CD4-positive, alpha-beta memory T cell (primary cell): ENCODE data around the gene ELMO1. TPM values are rescaled to one million over a fixed set of nuclear protein-coding genes. Genes with fewer than 3 reads are reported as not detected.

Source experiments
- CTCF ChIA-PET: fragments of 350-600 bp; sonication (Branson Sonifier 250); formaldehyde crosslinking; loops from one replicate; lab custom pipeline; 2021; ENCODE audit warnings: inconsistent platforms; ENCODE audit not compliant: partially characterized antibody; lab: Charles Lee
- POLR2A ChIA-PET: fragments of 350-600 bp; sonication (Branson Sonifier 250); formaldehyde crosslinking; loops from one replicate; lab custom pipeline; 2021; ENCODE audit not compliant: partially characterized antibody; lab: Charles Lee
- DNase-seq, 5 donors: peaks; one replicate each; pipeline versions ENCODE4 v3.0.0 to v3.0.0-alpha.2; 2020 to 2022; ENCODE audit warnings: mixed read lengths in 1 of 5
- H3K27ac ChIP-seq: one replicate; pipeline ENCODE4 v1.7.0; 2013; ENCODE audit warnings: low read depth, low read length
- H3K27me3 ChIP-seq: 2 replicates; pipeline ENCODE4 v1.7.0; 2013; ENCODE audit warnings: mild to moderate bottlenecking, low read length, moderate library complexity; ENCODE audit not compliant: insufficient read depth
- H3K36me3 ChIP-seq: 2 replicates; pipeline ENCODE4 v1.7.0; 2013; ENCODE audit warnings: mild to moderate bottlenecking, low read length, moderate library complexity; ENCODE audit not compliant: insufficient read depth
- H3K4me1 ChIP-seq: 2 replicates; pipeline ENCODE4 v1.7.0; 2013; ENCODE audit warnings: mild to moderate bottlenecking, low read length, moderate library complexity; ENCODE audit not compliant: insufficient read depth
- H3K4me3 ChIP-seq, 2 donors: one replicate each; pipeline ENCODE4 v1.7.0; 2013; ENCODE audit warnings: low read length in 2 of 2, mild to moderate bottlenecking in 1 of 2
- H3K9me3 ChIP-seq, 2 donors: one replicate each; pipeline ENCODE4 v1.7.0; 2013; ENCODE audit warnings: low read length in 2 of 2, control low read depth in 1 of 2; ENCODE audit not compliant: control insufficient read depth in 1 of 2
- H3K27ac Mint-ChIP-seq, 7 donors: one replicate each; pipeline ENCODE4 v1.8.0; 2020 to 2021; ENCODE audit warnings: mixed read lengths in 7 of 7, mild to moderate bottlenecking in 6 of 7, inconsistent platforms in 3 of 7, moderate library complexity in 3 of 7
- H3K27me3 Mint-ChIP-seq, 2 donors: one replicate each; pipeline ENCODE4 v1.8.0; 2020 to 2021; ENCODE audit warnings: mixed read lengths in 2 of 2
- H3K36me3 Mint-ChIP-seq, 2 donors: one replicate each; pipeline ENCODE4 v1.8.0; 2020 to 2021; ENCODE audit warnings: mixed read lengths in 2 of 2, inconsistent platforms in 1 of 2, mild to moderate bottlenecking in 1 of 2
- H3K4me1 Mint-ChIP-seq, 4 donors: one replicate each; pipeline ENCODE4 v1.8.0; 2020 to 2021; ENCODE audit warnings: mixed read lengths in 4 of 4, mild to moderate bottlenecking in 1 of 4
- H3K4me3 Mint-ChIP-seq, 8 donors: one replicate each; pipeline ENCODE4 v1.8.0; 2020 to 2021; ENCODE audit warnings: mixed read lengths in 8 of 8, mild to moderate bottlenecking in 7 of 8, moderate library complexity in 6 of 8, inconsistent platforms in 3 of 8
- H3K9me3 Mint-ChIP-seq, 8 donors: one replicate each; pipeline ENCODE4 v1.8.0; 2020 to 2021; ENCODE audit warnings: mixed read lengths in 8 of 8, mild to moderate bottlenecking in 5 of 8, inconsistent platforms in 3 of 8, moderate library complexity in 1 of 8
- intact Hi-C: fragments of 100-400 bp; cut with micrococcal nuclease; formaldehyde crosslinking; loops from one replicate; pipeline ENCODE4 v1.15.1; 2023
- polyA plus RNA-seq, 2 donors: library from polyadenylated mRNA; unstranded; fragments of 300-500 nt; fragmentation: Illumina TruSeq; gene quantifications; one replicate each; pipeline ENCODE4 v1.2.3, GENCODE V29; 2021
- total RNA-seq, 2 experiments: library from RNA; stranded (reverse); gene quantifications; one replicate each; pipeline ENCODE4 v1.2.3, GENCODE V29; 2021

Gene ELMO1
- total and polyA plus RNA-seq, 4 experiments from 2014 or later, result 45.1 to 131 (median 111) TPM

DNA sequence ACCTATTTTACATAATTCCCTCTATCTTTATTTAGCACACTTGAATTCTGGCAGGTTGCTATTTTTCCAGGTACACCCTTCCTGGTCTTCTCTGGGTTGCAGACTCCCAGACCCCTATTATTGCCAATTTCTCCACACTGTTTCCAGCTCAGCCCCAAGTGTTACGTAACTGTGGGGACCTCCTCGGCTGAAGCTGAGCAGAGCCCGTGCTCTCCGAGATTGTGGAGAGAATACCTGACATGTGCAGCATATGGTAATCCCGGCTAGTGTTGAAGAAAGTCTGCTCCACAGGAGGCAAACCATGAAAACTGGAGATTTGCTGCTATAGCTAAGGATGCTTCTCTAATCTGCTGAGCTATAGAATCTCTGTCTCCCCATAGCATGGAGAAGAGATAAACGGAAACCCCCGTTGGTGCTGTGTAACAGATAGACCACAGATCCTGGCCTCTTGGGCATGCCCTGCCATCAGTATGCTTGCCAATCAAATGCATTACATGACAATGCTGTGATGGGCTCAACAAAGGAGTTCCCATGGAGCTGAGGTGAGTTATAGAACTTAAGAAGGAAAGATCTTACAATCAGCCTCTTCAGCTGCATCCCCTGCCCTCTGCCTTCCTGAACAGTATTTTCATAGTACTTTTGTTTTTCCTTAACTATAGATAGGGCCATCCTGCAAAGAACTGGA, 579.8 kb downstream of the ELMO1 start:
- peaks cover 23 to 57% (median 45%) of the 10 kb centered on the region in 4 donors for H3K4me1 Mint-ChIP-seq
- no peaks in the 10 kb centered on the region for H3K27me3 Mint-ChIP-seq
- peaks cover 0 to 3% (median 0%) of the 10 kb centered on the region in 8 donors for H3K9me3 Mint-ChIP-seq
- ChIA-PET CTCF (no interaction called here), POLR2A (no interaction called here)
- intact Hi-C loops, result no loop called here
- H3K27me3 ChIP-seq, result no peaks in the 10 kb centered on the region
- DNase-seq, result no peak
- H3K36me3 Mint-ChIP-seq, result peaks cover 94 to 97% of the 10 kb centered on the region in 2 donors
- H3K36me3 ChIP-seq, result peaks cover 14% of the 10 kb centered on the region
- peak overlapping the region in 2 of 7 donors; percentile 46 to 71 for H3K27ac Mint-ChIP-seq
- H3K27ac ChIP-seq, result no peak overlapping the region
- no peak overlapping the region for H3K4me3 ChIP-seq
- H3K9me3 ChIP-seq, result no peaks in the 10 kb centered on the region
- peaks cover 7% of the 10 kb centered on the region for H3K4me1 ChIP-seq
- no peak overlapping the region for H3K4me3 Mint-ChIP-seq

DNA sequence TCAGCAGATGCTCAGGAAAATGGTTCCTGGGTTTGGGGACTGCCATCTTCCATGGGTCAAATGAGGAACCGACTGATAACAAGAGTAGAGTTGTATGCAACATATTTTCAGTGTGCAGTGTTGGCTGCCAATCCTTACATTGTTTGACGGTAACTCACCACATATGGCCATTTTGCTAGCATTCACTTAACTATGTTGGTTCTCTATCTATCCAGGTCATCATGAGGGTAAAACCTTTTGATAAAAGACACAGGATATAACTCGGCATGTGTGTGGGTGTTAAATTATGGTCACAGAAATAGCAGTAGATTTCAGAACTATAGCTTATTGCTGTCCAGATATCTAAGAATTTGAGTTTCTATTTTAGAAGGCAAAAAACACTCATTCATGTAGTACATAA, 583.6 kb downstream of the ELMO1 start:
- DNase-seq, result peak in 3 of 5 donors; percentile 15 to 26 (median 22)
- no peaks in the 10 kb centered on the region for H3K9me3 ChIP-seq
- peaks cover 7% of the 10 kb centered on the region for H3K4me1 ChIP-seq
- Mint-ChIP-seq H3K27ac (peak overlapping the region; percentile 19 to 89 (median 52)), H3K27me3 (no peaks in the 10 kb centered on the region), H3K36me3 (peaks cover 88 to 98% of the 10 kb centered on the region in 2 donors), H3K9me3 (peaks cover 0 to 2% (median 0%) of the 10 kb centered on the region in 8 donors), H3K4me3 (peak overlapping the region in 4 of 8 donors; percentile 10 to 58 (median 41)), H3K4me1 (peaks cover 20 to 58% (median 43%) of the 10 kb centered on the region in 4 donors)
- H3K27me3 ChIP-seq, result no peaks in the 10 kb centered on the region
- POLR2A ChIA-PET, result no interaction called here
- H3K4me3 ChIP-seq, result no peak overlapping the region
- intact Hi-C loops, result no loop called here
- no peak overlapping the region for H3K27ac ChIP-seq
- CTCF ChIA-PET, result interaction anchor here (1.3 kb wide), 1 partner anchor 333 kb away, joined by 3 read pairs; no protein-coding TSS in a partner anchor
- H3K36me3 ChIP-seq, result peaks cover 32% of the 10 kb centered on the region

DNA sequence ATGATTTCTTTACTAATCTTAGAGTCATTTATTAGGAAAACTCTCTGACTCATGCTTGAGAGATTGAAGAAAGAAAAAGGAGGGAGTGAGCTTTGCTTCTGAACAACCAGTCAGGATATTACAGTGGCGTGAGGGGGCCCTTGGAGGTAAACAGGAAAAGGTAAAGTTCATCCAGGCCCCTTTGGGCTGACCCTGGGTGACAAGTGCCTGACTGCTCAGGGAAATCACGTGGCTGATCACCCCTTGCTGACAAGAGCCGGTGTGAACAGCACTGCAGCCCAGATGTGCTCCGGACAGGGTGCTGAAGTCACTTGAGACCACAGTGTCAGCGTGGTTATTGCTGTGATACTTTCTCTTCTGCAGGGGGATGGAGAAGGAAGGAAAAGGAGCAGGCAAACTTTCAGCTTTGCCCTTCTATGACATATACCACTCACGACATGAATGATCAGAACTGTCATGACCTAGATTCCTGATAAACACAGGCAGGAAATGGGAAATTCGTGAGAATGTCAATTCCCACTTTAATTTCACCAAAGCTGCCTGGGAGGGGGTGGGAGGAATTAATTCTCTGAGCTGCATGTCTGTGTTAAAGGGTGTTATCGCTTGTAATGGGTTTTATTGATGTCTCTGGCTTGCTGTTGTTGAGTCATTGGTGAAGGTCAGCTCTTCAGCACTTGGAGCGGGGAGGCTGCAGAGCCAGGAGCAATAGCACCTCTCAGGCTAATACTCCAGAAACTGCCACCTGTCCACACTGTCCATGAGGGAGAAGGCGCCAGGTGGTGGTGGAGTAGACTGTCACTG, 584.6 kb downstream of the ELMO1 start:
- Mint-ChIP-seq H3K36me3 (peaks cover 88 to 98% of the 10 kb centered on the region in 2 donors), H3K27me3 (no peaks in the 10 kb centered on the region), H3K4me1 (peaks cover 19 to 54% (median 41%) of the 10 kb centered on the region in 4 donors), H3K27ac (peak overlapping the region in 6 of 7 donors; percentile 54 to 89 (median 80)), H3K4me3 (peak overlapping the region in 3 of 8 donors; percentile 9 to 26 (median 15)), H3K9me3 (peaks cover 0 to 2% (median 0%) of the 10 kb centered on the region in 8 donors)
- Histone ChIP-seq H3K9me3 (no peaks in the 10 kb centered on the region), H3K36me3 (peaks cover 30% of the 10 kb centered on the region), H3K27ac (no peak overlapping the region), H3K4me1 (peaks cover 7% of the 10 kb centered on the region), H3K27me3 (no peaks in the 10 kb centered on the region), H3K4me3 (no peak overlapping the region)
- intact Hi-C loops, result no loop called here
- DNase-seq, result peak in 1 of 5 donors; percentile 38
- POLR2A ChIA-PET, result no interaction called here
- CTCF ChIA-PET, result no interaction called here

DNA sequence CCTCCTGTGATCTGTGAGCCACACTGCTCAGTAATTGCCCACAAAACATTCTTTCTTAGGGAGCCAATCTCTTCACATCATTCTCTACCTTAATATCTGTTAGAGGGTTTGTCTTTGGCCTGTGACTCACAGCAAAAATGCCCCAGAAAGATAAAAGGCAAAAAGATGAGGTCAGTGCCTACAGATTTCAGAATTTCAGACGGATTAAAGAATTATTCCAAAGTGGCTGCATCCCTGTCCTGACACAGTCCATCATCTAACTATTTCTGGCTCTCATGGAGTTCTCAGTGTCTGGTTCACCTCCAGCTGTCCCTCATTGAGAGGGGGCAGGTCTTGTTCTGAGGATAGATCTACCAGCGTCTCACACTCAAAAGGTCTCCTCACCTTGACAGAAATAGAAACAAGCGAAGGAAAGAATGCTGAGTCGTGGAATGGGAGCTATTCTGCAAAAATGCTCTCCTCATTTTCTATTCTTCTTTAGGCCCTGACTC, 585.8 kb downstream of the ELMO1 start:
- Mint-ChIP-seq H3K9me3 (peaks cover 0 to 2% (median 0%) of the 10 kb centered on the region in 8 donors), H3K36me3 (peaks cover 87 to 98% of the 10 kb centered on the region in 2 donors), H3K4me3 (no peak overlapping the region), H3K27me3 (no peaks in the 10 kb centered on the region), H3K4me1 (peaks cover 19 to 44% (median 37%) of the 10 kb centered on the region in 4 donors), H3K27ac (peak overlapping the region in 2 of 7 donors; percentile 48 to 64)
- ChIA-PET CTCF (interaction anchor here (1.5 kb wide), 1 partner anchor 319 kb away, joined by 3 read pairs; no protein-coding TSS in a partner anchor), POLR2A (no interaction called here)
- Histone ChIP-seq H3K27me3 (no peaks in the 10 kb centered on the region), H3K36me3 (peaks cover 25% of the 10 kb centered on the region), H3K4me3 (no peak overlapping the region), H3K27ac (no peak overlapping the region), H3K4me1 (peaks cover 7% of the 10 kb centered on the region), H3K9me3 (no peaks in the 10 kb centered on the region)
- intact Hi-C loops, result no loop called here
- no peak for DNase-seq

DNA sequence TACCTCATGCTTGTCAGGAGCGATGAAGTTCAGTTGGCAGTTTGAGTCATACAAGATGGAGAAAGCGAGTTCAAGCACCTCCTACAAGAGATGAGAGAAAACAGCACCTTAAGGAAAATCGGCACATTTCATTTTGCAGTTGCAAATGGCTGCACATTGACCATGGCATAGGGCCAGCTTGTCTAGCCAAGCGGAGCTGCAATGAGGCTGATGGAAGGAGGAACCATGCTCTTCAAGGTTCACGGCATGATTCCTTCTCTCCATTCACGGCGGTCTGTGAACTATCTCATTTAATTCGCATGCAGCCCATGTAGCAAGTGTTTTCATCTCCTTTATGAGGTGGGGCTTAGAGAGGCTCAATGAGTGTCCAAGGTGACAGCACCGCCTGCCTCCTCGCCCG, 587.0 kb downstream of the ELMO1 start:
- H3K9me3 ChIP-seq, result no peaks in the 10 kb centered on the region
- peaks cover 86 to 98% of the 10 kb centered on the region in 2 donors for H3K36me3 Mint-ChIP-seq
- intact Hi-C loops, result no loop called here
- no peaks in the 10 kb centered on the region for H3K27me3 ChIP-seq
- no peak overlapping the region for H3K4me3 ChIP-seq
- H3K27ac ChIP-seq, result no peak overlapping the region
- peaks cover 7% of the 10 kb centered on the region for H3K4me1 ChIP-seq
- H3K36me3 ChIP-seq, result peaks cover 30% of the 10 kb centered on the region
- ChIA-PET POLR2A (no interaction called here), CTCF (interaction anchor here (1.5 kb wide), 1 partner anchor 320 kb away, joined by 3 read pairs; no protein-coding TSS in a partner anchor)
- H3K27ac Mint-ChIP-seq, result peak overlapping the region in 2 of 7 donors; percentile 46 to 57
- peaks cover 12 to 33% (median 29%) of the 10 kb centered on the region in 4 donors for H3K4me1 Mint-ChIP-seq
- H3K9me3 Mint-ChIP-seq, result peaks cover 0 to 2% (median 0%) of the 10 kb centered on the region in 8 donors
- DNase-seq, result no peak
- no peaks in the 10 kb centered on the region for H3K27me3 Mint-ChIP-seq
- H3K4me3 Mint-ChIP-seq, result no peak overlapping the region

DNA sequence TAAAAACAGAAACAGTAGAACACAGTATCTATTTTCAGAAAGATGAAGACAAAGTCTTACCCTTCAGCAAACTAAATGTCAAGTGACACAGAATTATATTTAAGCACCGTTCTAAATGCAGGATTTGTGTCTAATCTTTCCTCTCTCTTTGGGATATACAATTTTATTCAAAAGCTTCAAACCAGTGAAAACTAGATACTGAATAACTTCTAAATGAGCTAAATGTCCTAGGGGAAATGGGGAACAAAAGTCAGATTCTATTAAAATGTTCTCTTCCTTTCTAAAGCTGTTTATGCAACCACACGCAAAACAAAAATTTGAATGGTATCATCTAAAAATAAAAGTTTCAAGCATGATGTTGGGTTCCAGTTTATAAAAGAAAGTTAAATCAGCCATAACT, 588.0 kb downstream of the ELMO1 start:
- no peaks in the 10 kb centered on the region for H3K27me3 ChIP-seq
- H3K4me3 ChIP-seq, result no peak overlapping the region
- POLR2A ChIA-PET, result no interaction called here
- Mint-ChIP-seq H3K27ac (no peak overlapping the region), H3K27me3 (no peaks in the 10 kb centered on the region), H3K4me1 (peaks cover 7 to 23% (median 21%) of the 10 kb centered on the region in 4 donors), H3K4me3 (no peak overlapping the region), H3K9me3 (peaks cover 0 to 2% (median 0%) of the 10 kb centered on the region in 8 donors), H3K36me3 (peaks cover 90 to 98% of the 10 kb centered on the region in 2 donors)
- no peaks in the 10 kb centered on the region for H3K9me3 ChIP-seq
- intact Hi-C loops, result no loop called here
- no peak for DNase-seq
- peaks cover 7% of the 10 kb centered on the region for H3K4me1 ChIP-seq
- H3K27ac ChIP-seq, result no peak overlapping the region
- CTCF ChIA-PET, result no interaction called here
- H3K36me3 ChIP-seq, result peaks cover 40% of the 10 kb centered on the region

DNA sequence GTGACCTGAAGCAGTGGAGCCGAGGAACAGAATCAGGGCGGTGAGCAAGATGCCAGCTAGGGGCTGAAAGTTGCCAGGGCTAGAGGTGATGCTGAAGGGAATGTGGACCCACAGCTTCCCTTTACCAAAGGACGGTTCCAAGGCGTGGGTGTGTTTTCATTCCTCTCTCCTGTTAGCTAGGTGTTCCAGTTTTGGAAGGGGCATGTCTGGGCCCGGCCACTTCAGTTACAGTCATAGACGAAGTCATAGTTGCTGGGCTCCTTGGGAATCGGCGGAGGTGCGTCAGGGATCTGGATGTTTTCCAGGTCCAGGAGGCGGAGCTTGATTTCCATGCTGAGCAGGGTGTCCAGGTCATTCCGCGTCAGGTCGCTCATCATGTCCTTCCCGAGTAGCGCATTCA, 593.3 kb downstream of the ELMO1 start:
- H3K27me3 Mint-ChIP-seq, result no peaks in the 10 kb centered on the region
- peak overlapping the region in 1 of 7 donors; percentile 24 for H3K27ac Mint-ChIP-seq
- H3K9me3 ChIP-seq, result no peaks in the 10 kb centered on the region
- H3K4me1 Mint-ChIP-seq, result peaks cover 0 to 21% (median 7%) of the 10 kb centered on the region in 4 donors
- H3K4me1 ChIP-seq, result no peaks in the 10 kb centered on the region
- CTCF ChIA-PET, result no interaction called here
- H3K36me3 ChIP-seq, result peaks cover 28% of the 10 kb centered on the region
- H3K27me3 ChIP-seq, result no peaks in the 10 kb centered on the region
- intact Hi-C loops, result no loop called here
- H3K36me3 Mint-ChIP-seq, result peaks cover 74 to 83% of the 10 kb centered on the region in 2 donors
- POLR2A ChIA-PET, result no interaction called here
- DNase-seq, result no peak
- H3K4me3 Mint-ChIP-seq, result no peak overlapping the region
- no peak overlapping the region for H3K27ac ChIP-seq
- H3K9me3 Mint-ChIP-seq, result peaks cover 0 to 8% (median 6%) of the 10 kb centered on the region in 8 donors
- H3K4me3 ChIP-seq, result no peak overlapping the region
